Hepatocyte (in vitro differentiated cells): ENCODE data around the gene APBB1.

ENCODE experiments used
- CTCF ChIP-seq: fragments of 200-600 bp; sonication (generic); IDR thresholded peaks from 2 replicates; pipeline ENCODE4 v1.5.1; 2016; ENCODE audit warnings: antibody characterized with exemption, mild to moderate bottlenecking; ENCODE audit not compliant: poor library complexity
- EZH2 ChIP-seq: fragments of 200-600 bp; sonication (generic); IDR thresholded peaks from 2 replicates; pipeline ENCODE4 v1.6.1; 2016; ENCODE audit warnings: antibody characterized with exemption, mild to moderate bottlenecking, borderline replicate concordance
- EZH2phosphoT487 ChIP-seq: fragments of 200-600 bp; sonication (generic); IDR thresholded peaks from one replicate; pipeline ENCODE4 v1.6.1; 2018; ENCODE audit warnings: antibody characterized with exemption, mild to moderate bottlenecking, low read depth, moderate library complexity; ENCODE audit not compliant: unreplicated experiment, severe bottlenecking

GRCh38 chr11:6350043-6350442, 68.9 kb downstream of the APBB1 start:
- TF ChIP-seq CTCF: no peak
- TF ChIP-seq EZH2phosphoT487: no peak
- TF ChIP-seq EZH2: no peak
